ENCODE results near the gene GPHN.
"Not testable (repeated sequence)": the region's sequence is repeated elsewhere in the genome, so short reads cannot be mapped to it uniquely, and the experiment has no call there.

Gene GPHN

DNA sequence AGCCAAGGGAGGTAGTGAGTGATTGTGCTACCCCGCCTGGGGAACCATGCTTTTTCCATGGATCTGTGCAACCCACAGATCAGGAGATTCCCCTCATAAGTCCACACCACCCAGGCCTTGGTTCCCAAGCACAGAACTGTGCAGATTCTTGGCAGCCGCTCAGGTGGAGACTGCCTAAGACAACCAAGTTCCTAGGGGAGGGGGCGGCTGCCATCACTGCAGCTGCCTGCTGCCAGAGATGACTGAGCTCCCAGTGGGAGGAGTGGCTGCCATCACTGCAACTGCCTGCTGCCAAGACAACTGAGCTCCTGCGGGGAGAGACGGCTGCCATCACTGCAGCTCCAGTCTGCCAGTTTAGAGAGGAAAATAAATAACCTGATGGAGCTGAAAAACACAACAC, 542.9 kb downstream of the GPHN start:
- no peak for DNase-seq (ENCODE audit: low read depth in 2 of 2)

- DNase-seq (ENCODE audit: low read depth in 2 of 2): no peak
These were observed 548.7 kb downstream of the GPHN start for GRCh38 chr14:67056684-67057083.

GRCh38 chr14:67059596-67059995, 551.6 kb downstream of the GPHN start:
- no peak for DNase-seq (ENCODE audit: low read depth in 2 of 2)

DNA sequence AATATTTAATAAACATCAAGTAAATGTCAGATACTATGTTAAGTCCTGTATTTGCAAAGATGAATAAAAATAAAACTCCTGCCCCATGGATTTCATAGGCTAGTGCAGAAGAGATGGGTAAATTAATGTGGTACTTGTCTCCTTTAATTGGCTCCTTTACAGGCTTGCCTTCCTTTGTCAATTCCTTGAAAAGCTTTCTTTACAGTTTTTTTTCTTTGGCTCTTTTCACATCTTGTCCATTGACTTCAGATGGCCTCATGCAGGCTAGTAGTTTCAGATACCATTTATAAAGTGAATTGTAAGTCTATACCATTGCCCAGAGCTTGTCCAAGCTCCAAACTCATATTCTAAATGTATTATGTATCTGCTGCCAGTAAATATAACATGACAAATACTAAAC, 552.6 kb downstream of the GPHN start:
- DNase-seq (ENCODE audit: low read depth in 2 of 2): no peak

DNA sequence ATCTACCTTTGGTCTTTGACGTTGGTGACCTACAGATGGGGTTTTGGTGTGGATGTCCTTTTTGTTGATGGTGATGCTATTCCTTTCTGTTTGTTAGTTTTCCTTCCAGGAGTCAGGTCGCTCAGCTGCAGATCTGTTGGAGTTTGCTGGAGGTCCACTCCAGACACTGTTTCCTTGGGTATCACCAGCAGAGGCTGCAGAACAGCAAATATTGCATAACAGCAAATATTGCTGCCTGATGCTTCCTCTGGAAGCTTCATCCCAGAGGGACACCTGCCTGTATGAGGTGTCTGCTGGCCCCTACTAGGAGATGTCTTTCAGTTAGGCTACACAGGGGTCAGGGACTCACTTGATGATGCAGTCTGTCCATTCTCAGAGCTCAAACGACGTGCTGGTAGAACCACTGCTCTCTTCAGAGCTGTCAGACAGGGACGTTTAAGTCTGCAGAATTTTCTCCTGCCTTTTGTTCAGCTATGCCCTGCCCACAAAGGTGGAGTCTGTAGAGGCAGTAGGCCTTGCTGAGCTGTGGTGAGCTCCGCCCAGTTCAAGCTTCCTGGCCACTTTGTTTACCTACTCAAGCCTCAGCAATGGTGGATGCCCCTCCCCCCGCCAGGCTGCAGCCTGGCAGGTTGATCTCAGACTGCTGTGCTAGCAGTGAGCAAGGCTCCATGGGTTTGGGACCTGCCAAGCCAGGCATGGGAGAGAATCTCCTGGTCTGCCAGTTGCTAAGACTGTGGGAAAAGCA, 559.3 kb downstream of the GPHN start:
- DNase-seq (ENCODE audit: low read depth in 2 of 2): not testable (repeated sequence)

- no peak for DNase-seq (ENCODE audit: low read depth in 2 of 2)
These were observed 560.3 kb downstream of the GPHN start for GRCh38 chr14:67068251-67068650.

GRCh38 chr14:67071506-67071905, 563.6 kb downstream of the GPHN start:
- no peak for DNase-seq (ENCODE audit: low read depth in 2 of 2)

GRCh38 chr14:67077921-67078320, 570.0 kb downstream of the GPHN start:
- DNase-seq (ENCODE audit: low read depth in 2 of 2): no peak

- no peak for DNase-seq (ENCODE audit: low read depth in 2 of 2)
These were observed 571.9 kb downstream of the GPHN start for GRCh38 chr14:67079846-67080245.

DNA sequence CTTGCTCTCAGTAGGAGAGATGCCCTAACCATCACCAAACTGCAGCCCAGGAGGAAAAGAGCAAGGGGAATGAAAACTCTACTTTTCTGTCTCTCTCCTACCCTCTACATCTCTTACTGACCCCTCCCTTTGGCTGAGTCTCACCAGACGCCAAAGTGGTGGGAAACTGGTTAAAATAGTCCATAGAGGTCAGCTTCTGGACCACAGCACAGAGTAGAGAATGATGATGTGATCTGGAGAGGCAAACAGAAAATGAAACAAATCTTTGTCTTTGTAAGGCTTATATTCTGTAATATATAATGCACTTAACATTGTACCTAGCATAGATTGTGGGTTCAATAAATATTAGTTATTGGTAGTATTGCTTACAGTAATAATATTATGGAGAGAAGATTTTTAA, 600.3 kb downstream of the GPHN start:
- DNase-seq (ENCODE audit: low read depth in 2 of 2): no peak

DNA sequence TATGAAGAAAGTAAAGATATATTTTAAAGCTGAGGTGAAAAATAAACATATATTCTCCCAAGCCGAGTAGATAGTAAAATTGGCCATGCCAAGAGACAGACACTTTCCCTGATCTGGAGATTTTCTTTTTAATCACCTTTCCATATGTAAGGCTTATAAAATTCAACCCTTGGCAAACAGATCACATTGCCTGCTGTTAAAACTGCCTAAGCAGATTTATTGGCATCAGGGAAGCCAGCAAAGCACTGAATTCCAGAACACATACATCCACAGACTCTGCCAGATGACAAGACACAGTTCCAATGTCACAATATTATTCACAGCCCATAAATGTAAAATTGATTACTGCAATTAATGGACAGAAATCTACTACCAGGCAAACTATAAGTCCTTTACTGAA, 603.1 kb downstream of the GPHN start:
- no peak for DNase-seq (ENCODE audit: low read depth in 2 of 2)

DNA sequence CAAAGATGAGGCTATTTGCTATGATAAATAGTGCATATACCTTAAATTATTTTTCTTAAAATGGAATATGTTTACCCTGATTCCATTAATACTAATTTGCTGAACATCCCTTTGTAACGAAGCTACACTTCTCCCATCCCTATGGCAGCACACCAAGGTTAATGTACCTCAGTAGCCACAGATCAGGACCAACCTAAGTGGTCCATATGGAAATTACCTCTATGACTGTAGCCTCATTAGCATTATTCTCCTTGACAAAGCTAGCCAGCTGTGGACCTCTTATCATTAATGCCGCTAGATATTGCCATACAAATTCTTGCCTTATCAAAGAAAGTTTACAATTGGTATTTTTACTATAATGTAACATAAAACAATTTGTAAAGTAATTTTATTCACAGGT, 604.4 kb downstream of the GPHN start:
- no peak for DNase-seq (ENCODE audit: low read depth in 2 of 2)

DNA sequence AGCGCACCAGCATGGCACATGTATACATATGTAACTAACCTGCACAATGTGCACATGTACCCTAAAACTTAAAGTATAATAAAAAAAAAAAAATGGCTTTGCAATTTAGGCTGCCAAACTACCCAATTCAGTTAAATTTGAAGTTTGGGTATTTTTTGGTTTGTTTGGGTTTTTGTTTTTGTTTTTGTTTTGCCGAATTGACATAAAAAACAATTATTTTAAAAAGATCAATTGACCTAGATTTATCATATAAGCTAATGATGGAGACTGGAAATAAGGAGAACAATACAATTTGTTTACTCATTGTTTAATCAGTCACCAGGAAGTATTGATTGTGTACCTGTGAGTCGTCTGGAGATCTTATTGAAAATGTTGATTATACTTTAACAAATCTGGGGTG, 619.2 kb downstream of the GPHN start:
- DNase-seq (ENCODE audit: low read depth in 2 of 2): no peak

DNA sequence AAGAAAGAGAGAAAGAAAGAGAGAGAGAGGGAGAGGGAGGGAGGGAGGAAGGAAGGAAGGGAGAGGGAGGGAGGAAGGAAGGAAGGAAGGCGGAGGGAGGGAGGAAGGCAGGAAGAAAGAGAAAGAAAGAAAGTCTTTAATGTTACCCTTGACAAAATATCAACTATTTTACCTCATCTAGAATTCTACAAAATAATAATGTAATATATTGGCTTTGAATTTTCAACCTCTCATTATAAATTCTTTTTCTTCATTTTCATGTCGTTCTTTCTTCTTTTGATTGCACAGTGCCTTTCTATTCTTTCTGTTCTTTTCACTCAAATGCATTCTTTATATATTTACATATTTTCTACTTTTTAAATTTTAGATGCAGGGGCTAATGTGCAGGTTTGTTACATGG, 621.8 kb downstream of the GPHN start:
- no peak for DNase-seq (ENCODE audit: low read depth in 2 of 2)

GRCh38 chr14:67131691-67132090, 623.7 kb downstream of the GPHN start:
- DNase-seq (ENCODE audit: low read depth in 2 of 2): no peak

DNA sequence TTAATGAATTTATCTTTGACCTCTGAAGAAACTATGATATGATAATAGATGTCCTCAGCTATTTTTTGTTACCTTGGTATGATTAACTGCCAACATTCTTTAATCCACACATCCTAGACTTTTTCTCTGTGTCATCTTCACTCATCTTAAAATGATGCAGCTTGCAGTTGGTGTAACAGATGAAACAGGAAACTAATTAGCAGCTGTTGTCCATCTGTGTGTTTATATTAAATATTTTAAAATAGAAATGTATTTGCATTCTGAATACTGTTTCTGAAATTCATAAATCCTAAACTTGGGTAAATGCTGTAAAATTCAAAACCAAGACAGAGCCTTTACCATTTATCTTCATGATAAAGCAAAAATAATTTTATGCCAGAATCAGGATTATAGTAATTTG, 625.2 kb downstream of the GPHN start:
- DNase-seq (ENCODE audit: low read depth in 2 of 2): no peak

DNA sequence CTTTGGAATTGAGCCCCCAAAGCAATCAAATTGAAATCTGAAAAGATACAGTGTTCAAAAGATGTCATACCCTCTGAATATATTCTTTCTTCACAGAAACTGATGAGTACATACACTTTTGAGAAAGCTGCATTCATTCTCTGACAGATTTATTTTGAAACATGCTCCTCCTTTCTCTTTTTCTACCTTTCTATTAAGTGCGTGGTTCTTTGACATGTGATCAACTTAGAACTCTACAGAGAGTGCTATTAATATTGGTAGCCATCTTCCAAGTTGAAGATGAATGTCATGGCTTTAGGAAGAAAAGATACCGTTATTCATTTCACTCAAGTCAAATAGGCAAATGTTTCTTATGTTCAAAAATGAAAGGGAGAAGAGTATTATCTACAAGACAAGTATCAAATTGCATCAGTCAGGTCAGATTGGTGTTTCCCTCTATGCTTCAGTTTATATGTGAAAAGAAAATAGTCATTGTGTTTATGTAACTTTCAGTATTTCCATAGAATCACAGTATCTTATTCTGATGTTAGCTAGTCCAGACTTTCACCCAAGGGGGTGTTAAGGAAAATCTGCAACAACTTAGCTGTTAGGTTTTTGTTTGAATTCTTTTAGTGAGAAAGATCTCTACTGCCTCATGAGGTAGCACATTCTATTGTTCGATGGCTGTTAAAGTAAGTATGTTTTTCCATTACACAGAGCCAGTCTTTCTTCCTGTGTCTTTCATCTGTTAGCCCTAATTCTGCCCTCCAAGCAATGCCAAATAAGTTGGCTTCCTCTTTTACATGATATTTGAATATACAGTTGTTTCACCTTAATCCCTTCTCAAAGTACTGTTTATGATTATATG, 625.9 kb downstream of the GPHN start:
- DNase-seq (ENCODE audit: low read depth in 2 of 2): no peak

GRCh38 chr14:67137744-67138371, 629.9 kb downstream of the GPHN start:
- DNase-seq (ENCODE audit: low read depth in 2 of 2): no peak

DNA sequence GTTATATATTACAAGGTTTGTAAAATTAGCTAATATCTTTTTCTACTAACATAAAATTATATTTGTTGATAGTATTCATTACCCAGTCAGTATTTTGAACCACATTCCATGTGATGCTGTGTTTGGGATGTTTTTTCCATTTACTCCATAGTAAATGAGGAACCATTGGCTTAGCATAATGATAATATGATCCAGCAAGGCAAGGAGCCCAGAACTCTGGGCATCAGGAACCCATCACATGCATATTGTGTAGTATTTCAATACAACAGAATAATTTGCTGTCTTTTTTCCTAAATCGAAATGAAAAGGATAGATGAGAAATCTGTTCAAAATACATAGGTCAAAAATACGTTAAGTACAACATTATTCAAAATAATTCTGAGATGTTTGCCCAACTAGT, 632.6 kb downstream of the GPHN start:
- no peak for DNase-seq (ENCODE audit: low read depth in 2 of 2)

- DNase-seq (ENCODE audit: low read depth in 2 of 2): no peak
These were observed 633.4 kb downstream of the GPHN start for GRCh38 chr14:67141146-67141900.

DNA sequence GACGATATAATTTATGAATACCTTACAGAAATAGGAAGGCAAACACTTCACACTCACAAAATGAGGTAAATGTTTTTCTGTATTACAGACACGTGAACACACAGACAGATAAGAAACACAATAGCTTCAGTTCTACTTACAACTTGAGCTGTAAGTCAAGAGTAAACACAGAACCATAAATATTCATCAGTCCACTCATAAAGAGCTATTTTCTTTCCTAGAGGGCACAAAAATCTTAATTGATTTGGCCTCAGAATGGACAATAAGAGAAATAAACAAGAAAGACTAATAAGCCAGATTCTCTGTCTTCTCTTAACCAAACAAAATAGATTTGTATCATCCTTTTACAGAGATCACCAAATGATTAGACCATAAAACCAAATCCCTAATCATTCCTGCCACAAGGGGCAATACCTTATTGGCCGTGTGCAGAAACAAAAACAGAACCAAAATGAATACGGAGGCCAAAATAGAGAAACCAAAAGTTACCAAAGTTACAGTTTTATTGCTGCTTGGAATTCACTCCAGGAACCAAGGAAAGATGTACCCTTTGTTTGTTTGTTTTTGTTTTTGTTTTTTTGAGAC, 643.2 kb downstream of the GPHN start:
- no peak for DNase-seq (ENCODE audit: low read depth in 2 of 2)

GRCh38 chr14:67158566-67158965, 650.6 kb downstream of the GPHN start:
- no peak for DNase-seq (ENCODE audit: low read depth in 2 of 2)

Measured in activated CD4-positive, alpha-beta T cell treated with anti-CD3 and anti-CD28 coated beads for 24 hours (primary cell).